HG03139 (cell line): Measurements from ENCODE around the gene MYO5C.
"Not testable (repeated sequence)": the region's sequence is repeated elsewhere in the genome, so short reads cannot be mapped to it uniquely, and the experiment has no call there.

Experiments
- ATAC-seq: cut with Tn5 transposase; IDR thresholded peaks from one replicate; pipeline ENCODE4 v1.9.1; 2021; ENCODE audit not compliant: unreplicated experiment

Gene MYO5C

DNA sequence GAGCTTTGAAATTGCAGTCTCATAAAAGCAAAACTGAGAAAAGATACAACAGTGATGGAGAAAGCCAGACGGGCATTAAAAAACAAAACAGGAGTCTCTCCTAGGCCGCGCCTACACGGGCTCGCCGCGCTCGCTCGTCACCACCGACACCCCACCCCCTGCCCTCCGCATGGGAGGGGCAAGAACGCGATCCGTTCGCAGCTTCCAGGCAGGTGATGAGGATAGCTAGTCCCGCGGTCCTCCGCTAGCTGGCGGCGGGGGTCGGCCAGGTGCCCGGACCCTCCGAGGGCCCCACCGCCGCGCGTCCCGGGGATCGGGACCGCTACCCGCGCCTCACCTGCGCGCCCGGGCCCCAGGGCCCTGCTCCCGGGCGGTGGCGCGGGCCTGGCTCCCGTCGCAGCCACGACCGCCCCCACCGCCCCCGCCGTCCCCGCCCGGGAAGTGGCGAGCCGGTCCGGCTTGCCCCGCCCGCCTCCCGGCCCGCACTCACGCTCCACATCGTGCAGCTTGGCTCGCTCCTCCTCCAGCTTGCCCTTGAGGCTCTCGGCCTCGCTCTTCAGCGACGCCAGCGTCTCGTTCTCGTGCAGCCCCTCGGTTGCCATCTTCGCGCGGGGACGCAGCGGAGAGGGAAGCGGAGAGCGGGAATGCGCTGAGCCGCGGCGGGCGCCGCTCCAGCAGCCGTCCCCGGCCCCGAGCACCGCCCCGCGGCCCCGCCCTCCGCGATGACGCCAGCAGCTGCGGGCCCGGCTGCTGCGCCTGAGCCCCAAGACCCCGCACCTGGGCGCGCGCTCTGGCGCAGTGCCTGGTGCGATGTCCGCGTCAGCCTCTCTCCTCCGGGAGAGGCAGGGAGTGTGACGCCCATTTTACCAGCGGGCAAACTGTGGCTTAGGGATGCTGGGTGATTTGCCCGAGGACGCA is 116.1 kb downstream of the MYO5C start:
- peak; percentile 85 for ATAC-seq

DNA sequence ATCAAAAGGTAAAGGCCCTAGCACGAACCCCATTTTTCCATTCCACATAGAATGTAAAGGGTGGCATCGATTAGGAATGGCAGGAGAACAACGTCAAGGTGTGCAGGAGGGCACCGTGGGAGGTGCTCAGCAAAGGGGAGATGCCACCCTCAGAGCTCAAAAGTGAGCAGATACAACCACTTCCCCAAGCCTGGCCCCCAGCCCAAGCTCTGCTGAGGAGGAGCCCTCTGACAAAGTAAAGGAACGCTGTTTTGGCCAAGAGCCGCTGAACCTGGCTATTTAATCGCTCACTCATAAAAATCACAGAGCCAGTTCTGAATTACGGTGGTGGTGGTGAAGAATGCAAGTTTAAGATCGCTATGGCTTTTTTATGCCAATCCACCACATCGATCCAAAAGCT is 116.8 kb downstream of the MYO5C start:
- no peak for ATAC-seq

DNA sequence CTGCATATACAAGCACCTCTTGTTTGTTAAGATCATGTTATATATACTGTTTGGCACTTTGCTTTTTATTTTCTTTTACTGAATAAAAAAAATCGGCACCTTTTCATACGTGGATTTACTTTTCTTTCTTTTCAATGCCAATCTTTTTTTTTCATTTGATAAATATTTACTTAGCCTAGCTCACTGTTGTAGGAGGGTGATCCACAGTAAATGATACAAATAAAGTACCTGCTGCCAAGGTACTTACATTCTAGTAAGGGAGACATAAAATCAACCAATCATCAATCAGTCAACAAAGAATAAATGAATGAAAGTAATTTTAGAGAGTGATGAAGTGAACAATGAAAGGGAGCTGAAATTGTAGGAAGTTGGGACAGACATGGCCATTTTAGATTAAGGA is 122.7 kb downstream of the MYO5C start:
- ATAC-seq: no peak

DNA sequence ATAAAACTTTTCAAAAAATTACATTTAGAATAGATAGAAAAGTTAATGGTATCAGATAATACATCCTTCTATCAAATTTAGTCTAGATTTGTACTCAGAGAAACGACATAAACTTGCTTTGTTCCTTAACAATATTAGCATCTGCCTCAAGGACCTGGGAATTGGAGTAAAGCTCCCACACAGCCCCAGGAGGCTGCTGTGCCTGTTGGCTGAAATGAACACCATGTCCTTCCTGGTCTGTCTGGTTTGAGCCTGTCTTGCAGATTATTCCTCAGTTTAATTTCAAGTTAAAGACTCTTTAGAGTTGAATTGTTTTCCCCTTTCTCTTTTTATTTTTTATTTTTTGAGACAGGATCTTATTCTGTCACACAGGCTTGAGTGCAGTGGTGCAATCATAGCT is 123.8 kb downstream of the MYO5C start:
- no peak for ATAC-seq

DNA sequence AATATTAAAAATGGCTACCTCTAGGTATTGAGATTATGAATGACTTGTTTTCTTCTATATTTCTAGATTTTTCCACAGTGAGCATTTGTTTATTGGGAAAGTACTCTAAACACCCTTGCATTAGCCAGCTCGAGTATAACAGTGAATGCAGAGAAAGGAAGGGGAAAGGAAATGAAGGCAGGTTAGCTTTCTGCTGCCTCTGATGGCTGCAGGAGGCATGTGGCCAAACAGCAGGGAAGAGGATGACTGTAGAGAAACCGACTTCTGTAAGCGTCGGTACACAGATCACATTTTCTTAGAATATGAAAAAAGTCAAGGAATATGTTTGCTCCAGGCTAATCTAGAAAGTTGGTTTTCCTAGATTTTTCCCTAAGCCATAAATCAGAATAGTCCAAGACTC is 124.2 kb downstream of the MYO5C start:
- ATAC-seq: no peak

DNA sequence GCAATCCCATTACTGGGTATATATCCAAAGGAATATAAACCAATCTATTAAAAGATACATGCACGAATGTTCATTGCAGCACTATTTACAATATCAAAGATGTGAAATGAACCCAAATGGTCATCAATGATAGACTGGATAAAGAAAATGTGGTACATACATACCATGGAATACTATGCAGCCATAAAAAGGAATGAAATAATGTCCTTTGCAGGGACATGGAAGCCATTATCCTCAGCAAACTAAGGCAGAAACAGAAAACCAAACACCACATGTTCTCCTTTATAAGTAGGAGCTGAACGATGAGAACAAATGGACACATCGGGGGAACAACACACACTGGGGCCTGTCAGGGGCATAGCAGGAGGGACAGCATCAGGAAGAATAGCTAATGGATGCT is 125.4 kb downstream of the MYO5C start:
- ATAC-seq: not testable (repeated sequence)

DNA sequence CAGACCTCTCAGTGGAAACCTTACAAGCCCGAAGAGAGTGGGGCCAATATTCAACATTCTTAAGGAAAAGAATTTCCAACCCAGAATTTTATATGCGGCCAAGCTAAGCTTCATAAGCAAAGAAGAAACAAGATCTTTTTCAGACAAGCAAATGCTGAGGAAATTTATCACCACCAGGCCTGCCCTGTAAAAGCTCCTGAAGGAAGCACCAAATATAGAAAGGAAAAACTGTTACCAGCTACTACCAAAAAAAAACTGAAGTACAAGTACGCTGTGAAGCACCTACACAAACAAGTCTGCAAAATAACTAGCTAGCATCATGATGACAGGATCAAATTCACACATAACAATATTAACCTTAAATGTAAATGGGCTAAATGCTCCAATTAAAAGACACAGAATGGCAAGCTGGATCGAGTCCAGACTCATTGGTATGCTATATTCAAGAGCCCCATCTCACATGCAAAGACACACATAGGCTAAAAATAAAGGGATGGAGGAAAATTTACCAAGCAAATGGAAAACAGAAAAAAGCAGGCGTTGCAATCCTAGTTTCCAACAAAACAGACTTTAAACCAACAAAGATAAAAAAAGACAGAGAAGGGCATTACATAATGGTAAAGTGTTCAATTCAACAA is 130.0 kb downstream of the MYO5C start:
- not testable (repeated sequence) for ATAC-seq

DNA sequence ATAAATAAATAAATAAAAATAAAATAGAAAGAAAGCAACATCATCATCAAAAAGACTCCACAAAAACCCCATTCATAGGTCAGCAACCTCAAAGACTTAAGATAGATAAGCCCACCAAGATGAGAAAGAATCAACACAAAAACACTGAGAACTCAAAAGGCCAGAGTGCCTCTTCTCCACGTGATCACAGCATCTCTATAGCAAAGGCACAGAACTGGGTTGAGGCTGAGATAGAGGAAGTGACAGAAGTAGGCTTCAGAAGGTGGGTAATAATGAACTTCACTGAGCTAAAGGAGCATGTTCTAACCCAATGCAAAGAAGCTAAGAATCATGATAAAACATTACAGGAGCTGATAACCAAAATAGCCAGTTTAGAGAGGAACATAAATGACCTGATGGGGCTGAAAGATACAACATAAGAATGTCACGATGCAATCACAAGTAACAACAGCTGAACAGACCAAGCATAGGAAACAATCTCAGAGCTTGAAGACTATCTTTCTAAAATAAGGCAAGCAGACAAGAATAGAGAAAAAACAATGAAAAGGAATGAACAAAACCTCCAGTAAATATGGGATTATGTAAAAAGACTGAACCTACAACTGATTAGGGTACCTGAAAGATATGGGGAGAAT is 130.9 kb downstream of the MYO5C start:
- no peak for ATAC-seq

DNA sequence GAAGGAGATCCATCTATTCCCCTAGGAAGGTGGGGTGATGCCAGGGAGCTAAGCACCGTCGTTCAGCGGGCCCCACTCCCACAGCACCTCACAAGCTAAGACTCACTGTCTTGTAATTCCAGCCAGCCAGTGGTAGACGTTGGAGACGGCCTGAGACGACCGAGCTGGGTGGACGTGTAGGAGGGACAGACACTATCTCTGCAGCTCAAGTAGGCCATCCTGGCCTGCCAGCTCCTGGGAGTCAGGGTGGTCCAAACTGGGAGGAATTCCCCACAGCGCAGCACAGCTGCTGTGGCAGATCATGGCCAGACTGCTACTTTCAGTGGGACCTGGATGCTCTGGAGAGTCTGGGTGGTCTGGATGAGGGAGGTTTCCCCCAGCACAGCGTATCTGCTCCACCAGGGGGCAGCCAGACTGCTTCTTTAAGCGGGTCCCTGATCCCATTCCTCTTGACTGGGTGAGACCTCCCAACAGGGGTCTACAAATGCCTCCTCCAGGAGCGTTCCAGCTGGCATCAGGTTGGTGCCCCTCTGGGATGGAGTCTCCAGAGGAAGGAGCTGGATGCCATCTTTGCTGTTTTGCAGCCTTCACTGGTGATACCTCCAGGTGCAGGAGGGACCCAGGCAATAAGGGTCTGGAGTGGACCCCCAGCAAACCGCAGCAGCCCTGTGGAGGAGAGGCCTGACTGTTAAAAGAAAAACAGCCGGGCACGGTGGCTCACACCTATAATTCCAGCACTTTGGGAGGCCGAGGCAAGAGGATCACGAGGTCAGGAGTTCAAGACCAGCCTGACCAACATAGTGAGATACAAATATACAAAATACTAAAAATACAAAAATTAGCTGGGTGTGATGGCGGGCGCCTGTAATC is 132.0 kb downstream of the MYO5C start:
- no peak for ATAC-seq

DNA sequence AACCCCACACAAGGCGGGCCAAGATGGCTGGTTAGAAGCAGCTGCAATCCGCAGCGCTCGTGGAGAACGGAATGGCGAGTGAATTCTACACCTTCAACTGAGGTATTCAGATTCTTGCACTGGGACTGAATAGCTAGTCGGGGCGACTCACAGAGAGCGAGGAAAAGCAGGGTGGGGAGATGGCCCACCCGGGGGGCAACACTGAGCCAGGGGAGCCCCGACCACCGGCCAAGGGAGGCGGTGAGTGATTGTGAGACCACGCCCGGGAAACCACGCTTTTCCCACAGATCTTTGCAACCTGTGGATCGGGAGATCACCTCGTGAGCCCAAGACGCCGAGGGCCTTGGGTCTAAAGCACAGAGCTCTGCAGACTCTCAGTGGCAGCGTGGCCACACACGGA is 132.7 kb downstream of the MYO5C start:
- ATAC-seq: no peak

DNA sequence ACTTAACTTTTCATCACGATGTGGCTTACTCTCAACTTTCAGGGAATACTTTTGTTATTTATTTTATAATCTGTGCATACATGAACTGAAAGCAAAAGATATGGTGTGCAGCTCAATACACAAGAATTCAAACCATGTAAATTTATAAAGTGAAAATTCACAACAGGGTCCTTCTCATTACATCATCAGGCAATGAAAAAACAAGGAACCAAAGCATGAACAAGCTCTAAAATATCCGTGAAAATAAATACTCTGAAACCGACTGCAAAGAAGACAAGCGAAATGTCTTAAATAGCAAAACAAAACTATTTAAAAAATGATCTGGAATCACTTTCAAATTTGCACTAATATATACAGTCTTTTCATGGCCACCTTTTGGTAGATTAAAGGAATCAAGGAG is 133.3 kb downstream of the MYO5C start:
- ATAC-seq: no peak

DNA sequence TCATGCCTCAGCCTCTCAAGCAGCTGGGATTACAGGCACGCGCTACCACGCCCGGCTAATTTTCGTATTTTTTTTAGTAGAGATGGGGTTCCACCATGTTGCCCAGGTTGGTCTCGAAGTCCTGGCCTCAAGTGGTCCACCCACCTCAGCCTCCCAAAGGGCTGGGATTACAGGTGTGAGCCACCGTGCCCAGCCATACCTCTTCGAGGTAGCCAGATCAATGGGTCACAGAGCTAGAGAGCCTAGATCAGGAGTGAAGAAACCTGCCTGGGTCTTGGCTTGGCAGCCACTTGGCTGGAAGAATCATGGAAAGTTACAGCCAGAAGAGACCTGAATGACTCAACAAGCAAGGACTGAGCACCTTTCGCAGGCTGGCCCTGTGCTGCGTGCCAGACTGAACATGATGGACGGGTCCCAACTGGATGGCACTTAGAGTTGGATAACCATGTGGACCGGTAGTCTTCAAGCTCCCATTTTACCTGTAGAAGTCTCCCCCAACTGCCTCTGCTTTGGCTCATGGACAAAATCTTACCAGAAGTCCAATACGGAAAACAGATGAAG is 134.1 kb downstream of the MYO5C start:
- ATAC-seq: no peak

DNA sequence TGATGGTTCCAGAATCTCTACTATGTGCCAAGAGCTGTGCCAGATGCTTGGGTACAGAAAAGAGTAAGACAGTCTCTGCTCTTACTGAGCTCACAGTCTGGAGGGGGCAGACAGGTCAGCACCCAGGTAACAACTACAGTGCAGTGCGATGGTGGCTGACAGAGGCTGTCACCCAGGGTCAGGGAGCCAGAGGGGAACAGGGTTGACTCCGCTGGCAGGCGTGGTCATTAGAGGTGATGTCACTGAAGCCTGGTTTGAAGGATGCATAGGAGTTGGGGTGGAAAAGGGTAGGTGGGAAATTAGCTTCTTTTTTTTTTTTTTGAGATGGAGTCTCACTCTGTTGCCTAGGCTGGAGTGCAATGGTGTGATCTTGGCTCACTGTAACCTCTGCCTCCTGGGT is 136.0 kb downstream of the MYO5C start:
- no peak for ATAC-seq

DNA sequence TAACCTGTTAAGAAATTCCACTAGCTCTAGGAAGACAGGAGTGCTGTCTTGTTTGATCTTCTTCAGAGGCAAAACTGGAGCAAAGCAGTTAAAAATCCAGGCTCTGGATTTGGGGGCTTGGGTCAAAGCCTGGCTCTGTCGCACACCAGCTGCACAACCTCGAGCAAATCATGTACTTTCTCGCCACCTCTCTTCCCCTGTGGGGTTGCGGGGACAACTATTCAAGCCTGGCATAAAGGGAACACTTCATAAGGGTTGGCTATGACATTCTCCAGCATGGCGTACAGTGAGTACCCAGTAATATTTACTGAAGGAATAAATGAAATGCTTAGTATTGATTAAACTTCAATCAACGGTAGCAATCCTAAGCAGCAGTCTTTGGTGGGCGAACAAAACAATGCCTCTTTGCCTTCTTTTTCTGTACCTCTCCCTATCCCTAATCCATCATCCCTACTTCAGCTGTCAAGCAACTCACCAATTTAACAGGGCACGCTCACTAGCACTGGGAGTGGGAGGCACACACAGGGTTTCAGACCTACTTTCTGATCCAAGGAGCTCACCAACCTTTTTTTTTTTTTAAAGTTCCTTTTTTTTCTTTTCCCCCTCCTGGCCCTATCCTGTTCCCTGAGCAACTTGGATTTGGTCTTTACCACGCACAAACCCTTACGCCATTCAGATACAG is 137.4 kb downstream of the MYO5C start:
- no peak for ATAC-seq

DNA sequence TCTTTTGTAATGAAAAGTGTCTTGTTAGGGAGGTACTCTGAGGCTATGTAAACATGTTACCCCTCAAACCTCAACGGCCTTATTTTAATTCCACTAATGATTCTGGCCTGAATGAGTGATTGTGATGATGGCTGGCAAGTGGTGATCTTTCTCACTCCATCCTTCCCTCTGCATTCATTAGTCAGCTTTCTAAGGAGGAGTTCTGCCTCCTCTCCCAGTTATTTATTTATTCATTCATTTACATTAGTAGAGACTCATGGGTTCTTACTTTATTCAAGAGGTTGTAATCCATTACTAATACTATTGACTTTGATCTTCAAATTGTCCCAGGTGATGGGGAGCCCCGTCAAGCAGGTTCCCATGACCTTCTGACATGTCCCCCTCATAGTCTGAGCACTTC is 139.7 kb downstream of the MYO5C start:
- ATAC-seq: no peak

DNA sequence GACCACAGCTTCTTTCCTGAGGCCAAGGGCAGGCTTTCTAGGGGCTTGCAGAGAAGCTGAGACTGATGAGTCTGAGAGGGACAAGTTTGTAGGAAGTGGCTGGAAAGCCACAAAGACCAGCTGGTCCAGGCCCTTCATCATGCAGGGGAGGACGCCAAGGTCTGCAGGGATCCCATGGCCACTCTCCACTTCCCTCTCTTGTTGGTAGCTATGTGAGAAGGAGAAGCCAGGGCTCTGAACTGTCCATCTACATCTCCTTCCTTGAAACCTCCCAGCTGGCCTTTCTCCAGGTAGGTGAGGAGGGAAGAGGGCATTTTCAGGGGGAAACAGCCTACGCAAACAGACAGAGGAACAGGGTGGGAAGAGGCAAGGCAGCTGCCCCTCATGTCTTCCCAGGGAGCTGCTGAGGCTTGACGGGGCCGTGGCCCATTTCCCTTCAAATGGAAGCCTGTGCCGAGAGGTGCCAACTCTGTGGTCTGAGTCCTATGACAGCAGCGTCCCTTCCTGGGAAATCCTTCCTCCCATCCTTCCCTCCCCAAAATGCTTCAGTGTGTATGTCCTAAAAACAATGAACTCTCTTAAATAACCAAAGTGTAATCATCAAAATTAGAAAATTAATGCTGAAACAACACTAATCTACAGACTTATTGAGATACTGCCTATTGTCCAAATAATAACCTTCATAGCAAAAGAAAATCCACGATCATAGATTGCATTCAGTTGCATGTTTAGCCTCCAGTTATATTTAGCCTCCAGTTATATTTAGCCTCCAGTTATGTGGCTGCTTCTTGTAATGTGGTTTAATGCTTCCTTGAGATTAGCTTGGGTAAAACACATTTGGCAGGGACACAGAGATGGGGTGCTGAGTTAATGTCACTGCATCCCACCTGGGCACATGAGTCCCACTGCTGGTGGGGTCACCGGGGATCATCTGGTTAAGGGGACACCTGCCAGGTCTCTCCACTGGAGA is 140.4 kb downstream of the MYO5C start:
- no peak for ATAC-seq

DNA sequence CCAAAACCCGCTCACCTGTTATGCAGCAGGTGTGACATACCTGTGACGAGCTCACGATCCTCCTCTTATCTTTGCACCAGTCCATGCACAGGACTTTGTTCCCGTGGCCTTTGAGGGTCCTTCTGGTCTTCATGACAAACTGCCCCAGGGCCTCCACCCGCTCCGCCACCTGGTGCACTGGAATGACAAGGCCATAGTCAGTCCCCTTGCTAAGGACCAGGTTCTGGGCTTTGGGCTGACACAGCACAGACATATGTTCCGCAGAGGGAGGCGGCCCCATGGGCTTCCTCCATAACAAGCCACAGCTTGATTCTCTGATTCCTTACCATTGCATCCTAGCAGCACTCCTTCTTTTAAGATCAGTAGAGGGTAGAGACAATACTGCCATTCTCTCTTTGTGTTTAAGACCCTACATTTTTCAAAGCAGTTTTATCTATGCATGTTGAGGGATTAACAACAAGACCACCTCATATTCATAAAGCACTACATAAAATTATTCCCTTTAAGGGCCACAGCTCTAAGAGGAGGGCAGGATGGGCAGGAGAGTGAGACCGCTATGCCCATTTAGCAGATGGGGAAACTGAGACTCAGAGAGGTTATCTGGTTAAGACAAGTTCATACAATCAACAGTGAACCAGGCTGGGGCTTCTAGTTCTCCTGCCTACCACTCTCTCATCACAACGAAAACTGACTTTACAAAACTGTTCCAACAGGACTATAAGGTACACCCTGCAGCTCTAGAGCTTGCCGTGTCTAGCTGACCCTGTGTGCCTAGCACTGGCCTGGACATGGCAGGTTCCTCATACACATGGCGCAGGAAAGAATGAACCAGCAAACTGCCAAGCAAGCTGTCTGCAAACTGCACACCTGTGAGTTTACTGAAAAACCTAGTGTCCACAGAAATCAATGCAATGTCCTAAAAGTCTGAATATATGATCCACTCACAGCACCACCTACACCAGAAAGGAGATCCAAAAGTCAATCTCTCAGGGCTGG is 141.4 kb downstream of the MYO5C start:
- no peak for ATAC-seq

DNA sequence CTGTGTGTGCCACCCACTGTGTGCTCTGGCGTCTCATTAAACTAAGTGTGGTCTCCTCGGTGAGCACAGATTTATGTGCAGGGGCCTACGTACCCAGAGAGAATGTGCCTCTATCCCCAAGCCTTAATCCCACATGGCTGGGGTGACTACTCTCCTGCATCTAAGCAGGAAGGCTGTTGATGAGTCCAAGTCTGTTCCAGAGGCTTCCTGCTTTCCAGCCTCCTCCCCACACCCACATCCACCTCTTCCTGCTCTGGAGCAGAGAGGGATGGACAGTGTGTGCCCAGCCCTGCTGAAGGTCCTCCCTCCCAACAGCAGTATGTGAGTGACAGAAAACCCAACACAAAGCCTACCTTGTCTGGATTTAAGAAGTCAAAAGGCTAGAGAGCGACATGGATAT is 144.3 kb downstream of the MYO5C start:
- no peak for ATAC-seq
